ENCODE measurements around the gene PHLDB2.

Gene PHLDB2

GRCh38 chr3:111928613-111929012, 69.5 kb downstream of the PHLDB2 start:
- no peak for DNase-seq

- no peak for DNase-seq
Observed at GRCh38 chr3:111929484-111929883, 70.4 kb downstream of the PHLDB2 start.

GRCh38 chr3:111932946-111933345, 73.9 kb downstream of the PHLDB2 start:
- no peak for DNase-seq

DNA sequence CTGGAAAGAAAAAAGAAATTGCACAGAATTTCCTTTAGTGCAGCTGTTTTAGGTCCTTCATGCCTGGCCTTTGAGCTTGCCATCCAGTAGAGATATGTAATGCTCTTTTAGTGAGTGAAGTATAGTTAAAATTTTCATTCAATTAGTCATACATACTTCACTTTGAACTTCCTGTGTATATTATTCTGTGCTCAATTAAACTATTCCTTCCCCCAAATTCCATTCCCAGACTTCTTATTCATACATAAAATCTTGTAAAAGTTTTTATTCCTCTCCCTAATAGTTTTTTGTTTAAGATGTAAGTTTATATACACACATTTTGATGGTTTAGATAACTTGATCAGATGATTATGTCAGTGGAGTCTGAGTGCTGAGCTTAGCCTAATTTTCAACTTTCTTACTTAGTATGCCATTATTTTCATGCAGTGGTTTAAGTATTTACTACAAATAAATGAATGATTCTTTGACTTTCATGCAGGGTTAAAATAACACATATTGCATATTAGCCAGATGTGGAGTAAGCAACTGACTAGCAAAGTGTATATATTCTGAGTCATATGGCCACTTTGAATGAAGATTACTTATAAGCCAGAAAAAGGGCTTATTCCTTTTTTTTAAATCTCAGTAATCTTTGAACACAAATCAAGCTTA, 77.3 kb downstream of the PHLDB2 start:
- no peak for DNase-seq

GRCh38 chr3:111936967-111937366, 77.9 kb downstream of the PHLDB2 start:
- DNase-seq = no peak

- DNase-seq = no peak
Observed at GRCh38 chr3:111937871-111938270, 78.8 kb downstream of the PHLDB2 start.

- no peak for DNase-seq
Observed at GRCh38 chr3:111939873-111940272, 80.8 kb downstream of the PHLDB2 start.

DNA sequence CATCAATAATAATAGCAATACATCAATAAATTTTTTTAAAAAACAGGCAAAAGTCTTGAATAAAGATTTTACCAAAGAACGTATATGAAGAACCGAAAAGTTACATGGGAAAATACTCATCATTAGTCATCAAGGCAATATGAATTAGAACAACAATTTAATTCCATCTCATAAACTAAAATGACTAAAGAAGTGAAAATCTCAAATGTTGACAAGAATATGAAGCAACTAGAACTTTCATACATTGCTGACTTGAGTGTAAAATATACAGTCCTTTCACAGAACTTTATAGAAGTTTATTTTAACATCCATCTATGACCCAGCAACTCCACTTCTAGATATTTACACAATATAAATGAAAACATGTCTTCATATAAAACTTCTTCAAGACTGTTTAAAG, 84.5 kb downstream of the PHLDB2 start:
- no peak for DNase-seq

GRCh38 chr3:111944372-111944771, 85.3 kb downstream of the PHLDB2 start:
- no peak for DNase-seq

- DNase-seq = no peak
Observed at GRCh38 chr3:111947231-111947630, 88.2 kb downstream of the PHLDB2 start.

DNA sequence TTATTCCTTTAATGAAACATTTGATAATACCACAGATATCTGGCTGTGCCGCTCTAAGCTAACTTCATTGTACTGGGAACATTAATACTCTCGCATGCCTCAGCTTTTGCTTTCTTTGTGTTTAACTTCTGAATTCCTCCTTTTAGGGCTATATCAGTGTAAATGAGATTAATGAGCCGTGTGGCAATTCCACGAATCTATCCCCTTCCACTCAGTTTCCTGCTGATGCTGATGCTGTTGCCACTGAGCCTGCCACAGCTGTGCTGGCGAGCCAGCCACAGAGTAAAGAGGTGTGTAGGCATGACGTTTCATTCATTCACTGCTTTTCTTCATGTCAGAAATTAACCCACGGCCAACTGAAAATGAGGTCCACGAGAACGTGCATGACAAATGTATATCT, 89.7 kb downstream of the PHLDB2 start:
- no peak for DNase-seq

DNA sequence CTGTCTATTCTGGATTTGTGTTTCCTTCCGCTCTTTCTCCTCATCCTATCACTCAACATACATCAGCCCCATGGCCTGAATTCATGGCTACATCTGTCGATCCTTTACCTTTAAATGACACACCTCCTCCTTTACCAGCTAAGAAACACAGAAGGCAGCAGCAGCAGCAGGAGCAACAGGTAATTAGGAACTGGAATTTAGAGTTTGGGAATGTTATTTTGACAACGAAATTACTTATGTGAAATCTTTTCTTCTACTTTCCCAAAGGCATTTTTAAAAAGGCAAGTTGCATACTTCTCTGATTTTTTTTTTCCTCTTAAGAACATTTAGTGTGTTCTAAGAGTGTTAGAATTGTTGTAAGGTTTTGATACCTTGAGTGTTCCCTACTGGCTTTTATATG, 90.6 kb downstream of the PHLDB2 start:
- DNase-seq = no peak

GRCh38 chr3:111951032-111951431, 92.0 kb downstream of the PHLDB2 start:
- DNase-seq = no peak

GRCh38 chr3:111952086-111952485, 93.0 kb downstream of the PHLDB2 start:
- no peak for DNase-seq

DNA sequence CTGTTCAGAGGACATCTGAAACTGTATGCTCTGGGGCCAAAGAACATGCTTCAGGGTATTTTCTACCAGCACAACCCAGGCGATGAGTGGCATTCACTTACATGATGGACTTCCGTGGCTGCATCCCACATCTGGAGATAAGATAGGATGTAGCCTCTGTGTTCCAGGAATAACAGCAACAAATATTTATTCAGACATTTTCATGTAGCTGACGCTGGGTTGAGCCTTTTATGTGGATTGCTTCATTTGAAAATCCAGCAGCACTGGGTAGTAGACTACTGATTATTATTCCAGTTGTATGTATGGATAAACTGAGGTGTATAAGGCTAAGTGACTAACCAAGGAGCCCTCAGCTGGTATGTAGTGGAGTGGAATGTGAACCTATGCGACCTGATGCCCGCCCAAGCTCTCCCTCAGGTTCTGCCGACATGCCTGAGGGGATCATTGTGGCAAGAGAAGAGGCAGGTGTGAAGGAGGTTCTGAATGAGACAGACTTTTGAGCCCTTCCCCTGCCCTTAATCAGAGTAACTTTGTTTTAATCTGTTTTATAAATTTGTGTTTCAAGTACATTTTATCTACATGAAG, 93.9 kb downstream of the PHLDB2 start:
- no peak for DNase-seq

DNA sequence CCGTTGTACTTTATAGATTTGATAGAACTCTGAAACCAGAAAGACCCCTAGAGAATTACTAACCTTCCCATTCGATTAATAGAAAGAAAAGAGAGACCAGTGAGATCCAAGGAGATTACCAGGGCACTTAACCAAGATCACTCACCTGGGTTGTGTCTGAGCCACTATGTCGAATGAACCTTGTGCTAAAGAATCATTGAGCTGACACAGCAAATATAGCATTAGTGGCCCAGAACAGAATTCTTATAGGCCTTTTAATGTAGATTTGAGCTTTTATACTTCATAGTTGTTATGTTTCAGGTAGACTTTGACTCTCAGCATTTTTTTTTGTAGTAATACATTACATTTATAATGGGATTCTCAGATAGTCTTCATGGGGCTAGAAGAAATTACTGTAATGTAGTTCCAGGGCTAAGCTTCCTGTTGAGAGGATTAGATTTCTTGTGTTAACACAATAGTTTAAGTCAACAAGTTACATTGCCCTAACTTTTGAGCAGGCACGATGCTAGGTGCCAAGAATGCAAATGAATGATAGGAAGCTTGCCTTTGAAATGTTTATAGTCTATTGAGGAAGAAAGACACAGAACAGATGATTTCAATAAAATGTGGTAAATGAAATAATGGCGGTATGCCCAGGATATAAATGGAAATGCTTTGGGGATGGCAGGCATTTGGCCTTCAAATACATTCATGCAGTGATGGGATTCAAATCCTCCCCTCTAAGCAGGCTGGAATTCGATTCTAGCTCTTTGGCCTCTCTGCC, 95.3 kb downstream of the PHLDB2 start:
- DNase-seq = no peak

DNA sequence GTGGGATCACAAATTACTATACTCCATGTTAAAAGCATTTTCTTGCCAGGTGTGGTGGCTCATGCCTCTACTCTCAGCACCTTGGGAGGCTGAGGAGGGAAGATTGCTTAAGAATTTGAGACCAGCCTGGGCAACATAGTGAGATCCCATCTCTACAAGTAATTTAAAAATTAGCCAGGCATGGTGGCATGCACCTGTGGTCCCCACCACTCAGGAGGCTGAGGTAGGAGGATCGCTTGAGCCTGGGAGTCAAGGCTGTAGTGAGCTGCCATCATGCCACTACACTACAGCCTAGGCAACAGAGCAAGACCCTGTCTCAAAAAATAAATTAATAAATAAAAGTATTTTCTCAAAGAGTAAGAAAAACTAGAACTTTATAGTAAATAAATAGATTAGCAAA, 96.8 kb downstream of the PHLDB2 start:
- DNase-seq = no peak

GRCh38 chr3:111956449-111956848, 97.4 kb downstream of the PHLDB2 start:
- no peak for DNase-seq

- DNase-seq = no peak
Observed at GRCh38 chr3:111956995-111957734, 98.1 kb downstream of the PHLDB2 start.

- no peak for DNase-seq
Observed at GRCh38 chr3:111961461-111962164, 102.5 kb downstream of the PHLDB2 start.

DNA sequence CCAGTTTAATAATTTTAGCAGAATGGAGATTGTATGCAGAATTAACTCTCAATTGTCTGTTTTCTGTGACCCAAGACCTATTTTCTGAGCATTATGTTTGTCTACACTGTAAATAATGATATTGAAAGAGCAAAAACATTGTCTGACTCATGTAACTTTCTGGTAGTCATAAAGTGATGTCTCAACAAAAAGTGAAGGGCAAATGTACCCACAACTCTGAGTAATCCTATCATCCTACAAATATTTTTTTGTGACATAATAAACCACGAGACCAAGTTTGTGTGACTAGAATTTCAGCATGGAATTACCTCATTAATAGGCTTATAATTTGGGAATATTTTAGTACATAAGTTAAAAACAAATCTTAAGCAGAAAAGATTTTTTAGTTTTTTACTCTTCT, 104.4 kb downstream of the PHLDB2 start:
- no peak for DNase-seq

GRCh38 chr3:111965484-111965883, 106.4 kb downstream of the PHLDB2 start:
- no peak for DNase-seq

DNA sequence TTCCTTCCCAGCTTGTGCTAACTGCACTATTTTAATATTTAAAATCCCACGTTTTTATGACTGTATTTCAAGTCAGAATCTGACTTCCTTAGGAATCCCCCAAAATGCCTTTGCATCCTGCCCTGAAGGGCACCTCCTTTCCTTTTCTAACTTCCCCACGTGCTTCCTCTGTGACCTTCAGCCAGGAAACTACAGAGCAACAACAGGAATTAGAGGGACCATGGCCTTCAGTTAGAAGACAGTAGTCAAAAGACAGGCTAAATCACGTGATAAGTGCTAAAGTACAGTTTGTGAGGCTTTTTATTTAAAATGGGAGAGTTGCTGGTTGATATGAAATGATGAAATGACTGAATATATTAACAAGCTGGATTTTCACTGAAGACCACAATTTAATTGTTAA, 108.0 kb downstream of the PHLDB2 start:
- no peak for DNase-seq

All from NCI-H1092 treated with DMSO at 0.1 percent for 48 hours (cell line).